Stimulated activated CD4-positive, alpha-beta T cell treated with anti-CD3 and anti-CD28 coated beads, TNF-alpha, amount 100 ng/mL, for 48 hours (primary cell): ENCODE data around the gene NTHL1.

ENCODE experiments used
- DNase-seq, 3 donors: peaks; one replicate each; pipeline ENCODE4 v3.0.0-alpha.2; 2020; ENCODE audit warnings: low read depth in 3 of 3

NTHL1 gene

DNA sequence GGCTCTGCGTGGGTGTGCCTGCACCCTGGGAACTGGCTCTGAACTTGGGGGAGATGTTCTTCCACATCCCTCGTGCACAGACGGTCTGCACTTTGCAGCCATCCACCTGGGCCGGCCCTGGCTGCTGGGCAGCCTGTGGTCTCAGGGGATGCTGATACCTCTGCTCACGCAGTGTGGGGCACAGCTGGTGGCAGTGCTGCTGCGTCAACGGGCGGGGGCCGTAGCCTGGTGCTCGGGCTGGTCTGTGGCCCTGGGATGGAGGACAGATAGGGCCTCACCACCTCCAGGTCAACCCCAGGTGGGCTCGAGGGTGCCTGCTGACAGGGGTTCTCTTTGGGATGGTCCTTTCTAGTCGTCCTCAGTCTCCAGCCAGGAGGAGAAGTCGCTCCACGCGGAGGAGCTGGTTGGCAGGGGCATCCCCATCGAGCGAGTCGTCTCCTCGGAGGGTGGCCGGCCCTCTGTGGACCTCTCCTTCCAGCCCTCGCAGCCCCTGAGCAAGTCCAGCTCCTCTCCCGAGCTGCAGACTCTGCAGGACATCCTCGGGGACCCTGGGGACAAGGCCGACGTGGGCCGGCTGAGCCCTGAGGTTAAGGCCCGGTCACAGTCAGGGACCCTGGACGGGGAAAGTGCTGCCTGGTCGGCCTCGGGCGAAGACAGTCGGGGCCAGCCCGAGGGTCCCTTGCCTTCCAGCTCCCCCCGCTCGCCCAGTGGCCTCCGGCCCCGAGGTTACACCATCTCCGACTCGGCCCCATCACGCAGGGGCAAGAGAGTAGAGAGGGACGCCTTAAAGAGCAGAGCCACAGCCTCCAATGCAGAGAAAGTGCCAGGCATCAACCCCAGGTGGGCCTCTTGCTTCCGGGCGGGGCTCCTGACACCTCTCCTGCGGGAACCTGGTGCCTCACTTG lies 36.5 kb upstream of the NTHL1 start:
- no peak for DNase-seq

DNA sequence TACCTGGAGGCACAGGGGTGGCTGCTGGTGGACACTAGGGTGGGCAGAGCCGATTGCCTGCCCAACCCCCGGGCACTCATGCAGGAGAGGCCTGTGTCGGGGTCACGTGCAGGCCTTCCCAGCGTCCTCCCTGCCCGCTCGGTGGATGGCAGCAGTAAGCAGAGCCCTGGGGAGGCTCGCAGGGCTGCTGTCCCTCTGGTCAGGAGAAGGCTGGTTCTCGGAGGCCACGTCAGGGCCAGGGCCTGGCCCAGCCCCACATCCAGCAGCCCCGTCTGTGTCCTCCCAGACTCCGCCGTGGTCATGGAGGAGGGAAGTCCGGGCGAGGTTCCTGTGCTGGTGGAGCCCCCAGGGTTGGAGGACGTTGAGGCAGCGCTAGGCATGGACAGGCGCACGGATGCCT lies 35.8 kb upstream of the NTHL1 start:
- DNase-seq, result no peak

GRCh38 chr16:2082983-2083364 lies 35.3 kb upstream of the NTHL1 start:
- DNase-seq, result no peak

GRCh38 chr16:2082171-2082982 lies 34.7 kb upstream of the NTHL1 start:
- DNase-seq, result no peak

DNA sequence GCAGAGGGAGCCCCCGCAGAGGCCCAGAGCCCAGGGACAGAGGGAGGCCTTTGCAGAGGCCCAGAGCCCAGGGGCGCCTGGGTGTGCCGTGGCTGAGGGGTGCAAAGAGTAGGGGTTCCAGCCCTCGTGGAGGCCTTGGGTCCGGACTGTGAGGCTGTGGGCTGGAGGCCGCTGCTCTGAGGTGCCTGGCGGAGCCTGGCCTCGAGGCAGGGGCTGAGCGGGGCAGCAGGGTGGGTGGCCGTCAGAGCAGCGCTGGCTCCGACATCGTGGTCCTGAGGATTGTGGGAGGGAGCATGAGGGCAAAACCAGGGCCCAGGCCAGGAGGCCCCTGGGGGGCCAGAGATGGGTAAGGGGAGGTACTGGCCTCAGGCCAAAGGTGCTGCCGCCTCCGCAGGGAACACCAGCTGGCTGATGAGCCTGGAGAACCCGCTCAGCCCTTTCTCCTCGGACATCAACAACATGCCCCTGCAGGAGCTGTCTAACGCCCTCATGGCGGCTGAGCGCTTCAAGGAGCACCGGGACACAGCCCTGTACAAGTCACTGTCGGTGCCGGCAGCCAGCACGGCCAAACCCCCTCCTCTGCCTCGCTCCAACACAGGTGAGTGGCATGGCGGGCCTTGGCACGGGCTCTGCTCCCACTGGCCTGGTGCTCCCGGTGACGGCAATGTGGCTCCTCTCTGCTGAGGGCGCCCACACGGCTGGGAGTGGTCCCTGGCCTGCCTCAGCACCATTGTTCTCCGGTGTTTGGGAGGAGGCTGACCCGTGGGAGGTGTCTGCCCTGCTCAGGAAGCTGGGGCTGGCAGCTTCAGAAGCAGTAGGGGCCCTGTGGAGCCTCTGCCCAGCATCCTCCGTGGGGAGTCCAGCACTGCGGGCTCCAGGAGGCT lies 33.8 kb upstream of the NTHL1 start:
- no peak for DNase-seq

DNA sequence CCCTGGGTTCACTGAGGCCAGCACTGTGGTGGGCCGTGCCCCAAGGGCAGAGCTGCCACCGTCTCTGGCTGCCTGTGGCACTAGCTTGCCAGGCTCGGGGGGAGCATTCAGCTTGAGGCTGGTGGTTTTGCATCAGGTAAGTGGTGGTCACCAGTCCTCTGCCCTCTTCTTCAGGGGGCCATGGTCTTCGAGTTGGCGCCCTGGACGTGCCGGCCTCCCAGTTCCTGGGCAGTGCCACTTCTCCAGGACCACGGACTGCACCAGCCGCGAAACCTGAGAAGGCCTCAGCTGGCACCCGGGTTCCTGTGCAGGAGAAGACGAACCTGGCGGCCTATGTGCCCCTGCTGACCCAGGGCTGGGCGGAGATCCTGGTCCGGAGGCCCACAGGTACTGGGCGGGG lies 32.4 kb upstream of the NTHL1 start:
- DNase-seq, result no peak

DNA sequence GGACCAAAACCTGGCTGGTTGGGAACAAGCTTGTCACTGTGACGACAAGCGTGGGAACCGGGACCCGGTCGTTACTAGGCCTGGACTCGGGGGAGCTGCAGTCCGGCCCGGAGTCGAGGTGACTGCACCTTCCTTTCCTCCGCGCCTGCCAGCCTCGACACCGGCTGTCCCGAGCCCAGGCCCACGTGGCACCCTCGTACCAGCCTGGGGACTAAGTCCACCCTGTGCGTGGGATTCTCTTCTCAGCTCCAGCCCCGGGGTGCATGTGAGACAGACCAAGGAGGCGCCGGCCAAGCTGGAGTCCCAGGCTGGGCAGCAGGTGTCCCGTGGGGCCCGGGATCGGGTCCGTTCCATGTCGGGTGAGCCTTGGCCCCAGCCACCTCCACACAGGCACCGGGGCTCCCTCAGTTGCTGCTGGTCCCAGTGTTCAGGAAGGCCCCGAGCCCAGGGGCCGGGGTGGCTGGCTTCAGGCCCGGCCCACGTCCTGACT lies 31.7 kb upstream of the NTHL1 start:
- DNase-seq, result no peak

- no peak for DNase-seq
Measured at GRCh38 chr16:2078691-2079090, 31.1 kb upstream of the NTHL1 start.

DNA sequence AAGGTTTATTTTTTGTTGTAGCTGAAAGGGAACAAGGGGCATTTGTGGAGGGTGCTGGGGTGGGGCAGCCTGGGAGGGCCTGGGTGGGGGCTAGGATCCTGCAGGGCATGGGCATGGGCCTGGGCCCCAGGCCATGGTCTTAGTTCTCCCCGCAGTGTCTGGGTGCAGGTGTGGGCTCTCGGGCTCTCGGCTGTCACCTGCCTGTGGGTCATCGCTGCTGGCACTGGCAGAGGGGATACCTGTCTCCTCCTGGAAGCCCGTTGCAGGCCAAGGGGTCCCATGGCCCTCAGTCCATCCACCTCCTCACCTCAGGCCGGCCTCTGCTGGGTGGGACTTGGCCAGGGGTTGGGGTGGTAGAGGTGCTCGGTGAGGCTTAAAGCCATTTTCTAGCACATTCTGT lies 30.5 kb upstream of the NTHL1 start:
- DNase-seq, result no peak

- DNase-seq, result no peak
Measured at GRCh38 chr16:2077696-2078095, 30.1 kb upstream of the NTHL1 start.

DNA sequence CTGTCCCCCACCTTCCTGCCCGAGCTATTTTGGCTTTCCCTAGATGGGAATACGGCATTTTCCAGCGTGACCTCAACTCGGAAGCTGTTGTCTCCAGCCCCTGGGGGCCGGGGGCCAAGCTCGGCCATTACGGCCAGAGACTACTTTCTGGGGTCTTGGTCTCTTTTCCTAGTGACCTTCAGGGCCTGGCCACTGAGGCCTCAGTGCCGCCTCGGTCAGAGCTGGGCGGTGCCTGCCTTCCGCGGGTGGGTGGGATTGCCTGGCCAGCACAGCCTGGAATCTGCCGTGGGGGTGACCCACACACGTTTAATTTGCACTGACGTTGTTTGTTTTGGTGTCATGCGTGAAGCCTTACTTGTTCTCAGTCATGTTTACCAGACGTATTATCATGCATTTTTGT lies 29.4 kb upstream of the NTHL1 start:
- no peak for DNase-seq

DNA sequence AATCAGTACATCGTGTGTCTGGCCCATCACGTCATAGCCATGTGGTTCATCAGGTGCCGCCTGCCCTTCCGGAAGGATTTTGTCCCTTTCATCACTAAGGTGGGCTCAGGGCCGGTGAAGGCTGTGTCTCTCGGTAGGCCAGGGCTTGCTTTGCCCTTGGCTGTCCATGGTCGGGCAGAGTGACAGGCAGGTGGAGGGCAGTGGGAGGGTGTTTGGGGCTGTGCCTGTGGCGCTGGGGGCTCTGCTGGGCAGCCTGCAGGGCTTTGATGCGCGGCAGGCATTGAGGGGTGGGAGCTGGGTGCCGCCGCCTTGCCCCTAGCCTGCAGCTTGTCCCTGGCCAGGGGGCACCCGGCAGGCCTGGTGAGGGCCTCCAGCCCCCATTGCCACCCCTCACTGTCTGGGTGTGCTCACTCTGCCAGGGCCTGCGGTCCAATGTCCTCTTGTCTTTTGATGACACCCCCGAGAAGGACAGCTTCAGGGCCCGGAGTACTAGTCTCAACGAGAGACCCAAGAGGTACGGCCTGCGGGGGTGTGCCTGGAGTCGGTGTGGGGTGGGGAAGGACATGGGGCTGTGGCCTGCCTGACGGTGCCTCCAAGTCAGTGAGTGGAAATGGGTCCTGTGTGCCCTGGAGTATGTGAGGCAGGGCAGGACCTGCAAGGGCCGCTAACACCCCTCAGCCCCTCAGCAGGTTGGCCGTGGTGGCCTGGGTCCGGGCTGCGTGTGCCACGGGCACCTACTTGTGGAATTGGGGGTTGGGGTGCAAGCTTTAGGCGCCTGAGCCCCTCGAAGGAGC lies 28.6 kb upstream of the NTHL1 start:
- DNase-seq, result no peak

DNA sequence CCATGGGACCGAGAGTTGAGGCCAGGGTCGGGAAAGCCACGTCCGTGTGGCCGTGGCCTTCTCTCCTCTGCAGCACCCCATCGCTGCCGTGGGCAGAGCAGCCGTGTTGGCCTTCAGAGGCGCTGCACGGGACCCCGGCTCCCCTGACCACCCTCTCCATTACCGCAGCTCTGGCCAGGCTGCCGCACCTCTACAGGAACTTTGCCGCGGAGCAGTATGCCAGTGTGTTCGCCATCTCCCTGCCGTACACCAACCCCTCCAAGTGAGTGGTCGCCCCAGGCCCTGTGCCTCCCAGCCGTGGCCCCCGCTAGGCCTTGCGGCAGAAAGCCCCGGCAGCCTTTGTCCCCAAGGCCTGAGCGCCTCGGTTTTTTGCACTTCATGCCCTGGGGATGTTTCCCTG lies 28.0 kb upstream of the NTHL1 start:
- no peak for DNase-seq

GRCh38 chr16:2074071-2074470 lies 26.4 kb upstream of the NTHL1 start:
- no peak for DNase-seq

DNA sequence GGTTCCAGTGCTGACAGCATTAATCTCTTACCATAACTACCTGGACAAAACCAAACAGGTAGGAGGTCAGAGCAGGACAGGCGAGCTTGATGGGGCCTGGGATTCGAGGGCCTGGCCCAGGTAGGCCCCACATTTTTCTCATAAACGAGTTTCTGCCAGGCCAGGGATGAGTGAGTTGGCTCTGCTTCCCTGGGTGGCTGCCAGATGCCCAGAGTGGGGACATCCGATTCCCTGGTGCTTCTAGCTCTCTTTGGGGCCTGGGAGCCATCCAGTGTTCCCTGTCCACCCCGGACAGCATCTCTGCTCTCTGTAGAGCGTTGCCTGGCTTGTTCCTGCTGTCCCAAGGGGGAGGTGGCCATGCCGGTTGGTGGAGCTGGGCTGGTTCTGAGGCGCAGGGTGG lies 25.3 kb upstream of the NTHL1 start:
- no peak for DNase-seq

DNA sequence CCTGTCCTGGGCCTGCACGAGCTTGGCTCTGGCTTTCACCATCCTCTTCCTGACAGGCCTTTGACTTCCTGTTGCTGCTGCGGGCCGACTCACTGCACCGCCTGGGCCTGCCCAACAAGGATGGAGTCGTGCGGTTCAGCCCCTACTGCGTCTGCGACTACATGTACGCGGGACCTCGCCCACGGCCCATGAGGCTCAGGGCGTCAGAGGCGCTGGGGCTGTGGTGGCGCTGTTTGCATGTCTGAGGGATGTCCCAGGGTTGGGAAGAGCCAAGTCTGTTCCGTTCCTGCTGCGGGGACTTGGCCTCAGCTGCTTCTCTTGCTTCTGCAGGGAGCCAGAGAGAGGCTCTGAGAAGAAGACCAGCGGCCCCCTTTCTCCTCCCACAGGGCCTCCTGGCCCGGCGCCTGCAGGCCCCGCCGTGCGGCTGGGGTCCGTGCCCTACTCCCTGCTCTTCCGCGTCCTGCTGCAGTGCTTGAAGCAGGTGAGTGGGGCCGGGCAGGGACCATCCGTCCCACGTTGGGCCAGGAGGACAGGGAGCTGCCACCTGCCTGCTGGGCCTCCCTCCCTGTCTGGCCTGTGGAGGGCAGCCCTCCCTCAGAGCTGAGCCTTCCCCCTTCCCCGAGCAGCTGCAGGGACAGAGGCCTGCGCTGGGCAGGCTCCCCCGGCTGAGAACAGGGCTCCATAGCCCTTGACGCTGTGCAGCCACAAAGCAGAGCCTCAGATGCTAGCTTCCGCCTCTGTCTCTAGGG lies 24.0 kb upstream of the NTHL1 start:
- DNase-seq, result no peak

DNA sequence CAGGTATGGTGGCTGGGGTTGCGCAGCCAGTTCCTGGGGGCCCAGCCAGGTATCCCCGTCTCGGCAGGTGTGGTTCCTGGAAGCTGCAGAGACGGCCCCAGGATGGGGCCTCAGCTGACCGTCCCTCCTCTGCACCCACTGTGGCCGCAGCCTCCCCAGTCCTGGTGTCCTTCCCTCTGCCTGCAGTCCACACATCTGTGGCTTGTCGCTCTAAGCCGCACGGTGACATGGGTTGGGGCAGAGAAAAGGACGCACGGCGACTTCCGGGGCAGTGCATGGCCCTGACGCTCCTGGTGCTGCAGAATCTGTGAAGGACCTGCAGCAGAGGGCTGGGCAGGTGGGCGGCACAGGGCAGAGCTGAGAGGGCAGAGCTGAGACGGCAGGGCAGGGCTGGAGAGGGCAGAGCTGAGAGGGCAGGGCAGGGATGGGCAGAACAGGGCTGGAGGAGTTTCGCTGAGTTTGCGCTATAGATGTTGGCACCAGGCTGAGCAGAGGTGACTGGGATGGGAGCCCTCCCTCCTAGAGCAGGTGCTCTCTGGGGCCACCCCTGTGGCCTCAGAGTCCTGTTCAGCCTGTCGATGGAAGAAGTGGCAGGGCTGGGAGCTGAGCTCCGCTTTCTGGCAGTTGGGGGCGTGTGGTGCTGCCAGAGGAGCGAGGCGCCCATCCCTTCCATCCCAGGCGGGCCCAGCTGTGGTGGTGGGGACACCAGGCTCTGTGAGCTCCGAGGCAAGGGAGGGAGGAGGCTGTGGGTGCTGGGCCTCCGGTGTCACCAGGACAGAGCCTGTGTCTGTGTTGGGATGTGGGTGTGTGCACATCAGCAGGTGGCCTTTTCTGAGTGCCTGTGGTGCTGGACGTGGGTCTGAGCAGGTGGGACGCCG lies 23.2 kb upstream of the NTHL1 start:
- no peak for DNase-seq

DNA sequence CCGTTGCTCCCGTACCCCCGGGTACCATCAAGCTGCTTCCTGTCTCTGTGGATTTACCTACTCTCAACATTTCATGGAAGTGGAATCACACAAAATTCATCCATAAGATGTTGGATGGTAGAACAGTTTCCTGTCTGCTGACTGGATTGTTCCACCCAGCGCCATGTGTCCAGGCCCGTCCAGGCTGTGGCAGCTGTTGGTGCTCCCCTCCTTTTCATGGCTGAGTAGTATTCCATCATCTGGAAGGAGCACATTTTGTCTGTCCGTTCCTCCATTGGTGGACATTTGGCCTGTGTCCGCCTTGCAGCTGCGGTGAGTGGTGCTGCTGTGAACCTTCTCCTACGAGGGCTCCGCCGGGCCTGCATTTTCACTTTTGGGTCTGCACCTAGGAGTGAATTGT lies 18.5 kb upstream of the NTHL1 start:
- no peak for DNase-seq

- no peak for DNase-seq
Measured at GRCh38 chr16:2064368-2064945, 16.8 kb upstream of the NTHL1 start.
